Small intestine (tissue), 7 donors: ENCODE results near the gene KBTBD6. TPM values are rescaled to one million over a fixed set of nuclear protein-coding genes. Genes with fewer than 3 reads are reported as not detected.
"Not testable (repeated sequence)": the region's sequence is repeated elsewhere in the genome, so short reads cannot be mapped to it uniquely, and the experiment has no call there.

Source experiments
- DNase-seq, 2 donors: peaks; one replicate each; pipeline versions ENCODE4 v3.0.0 to v3.0.0-alpha.2; 2013
- FAIRE-seq: peaks from 2 replicates; lab custom pipeline; 2012; peaks lifted over from hg19 to GRCh38; lab: Jason Lieb, UNC
- H3K27ac ChIP-seq, 3 donors: one replicate each; pipeline ENCODE4 v1.5.1; 2013; ENCODE audit warnings: low read length in 2 of 3, mild to moderate bottlenecking in 2 of 3, control low read depth in 1 of 3, inconsistent platforms in 1 of 3, low read depth in 1 of 3, moderate library complexity in 1 of 3
- H3K27me3 ChIP-seq, 3 donors: one replicate each; pipeline ENCODE4 v1.6.1; 2013; ENCODE audit warnings: low read length in 3 of 3, inconsistent platforms in 1 of 3; ENCODE audit not compliant: control insufficient read depth in 3 of 3, insufficient read depth in 3 of 3
- H3K36me3 ChIP-seq, 3 donors: one replicate each; pipeline ENCODE4 v1.6.1; 2013; ENCODE audit warnings: low read length in 3 of 3, inconsistent platforms in 1 of 3, low read depth in 1 of 3, mild to moderate bottlenecking in 1 of 3, moderate library complexity in 1 of 3; ENCODE audit not compliant: control insufficient read depth in 3 of 3, insufficient read depth in 2 of 3
- H3K4me1 ChIP-seq, 3 donors: one replicate each; pipeline ENCODE4 v1.6.1; 2013; ENCODE audit warnings: low read length in 2 of 3, inconsistent platforms in 1 of 3, low read depth in 1 of 3, mild to moderate bottlenecking in 1 of 3, moderate library complexity in 1 of 3; ENCODE audit not compliant: control insufficient read depth in 3 of 3, insufficient read depth in 2 of 3
- H3K4me3 ChIP-seq, 3 donors: one replicate each; pipeline ENCODE4 v1.5.1; 2013; ENCODE audit warnings: low read length in 3 of 3, control low read depth in 1 of 3, inconsistent platforms in 1 of 3, low read depth in 1 of 3, mild to moderate bottlenecking in 1 of 3, moderate library complexity in 1 of 3
- H3K9me3 ChIP-seq, 2 donors: one replicate each; pipeline ENCODE4 v1.6.1; 2013; ENCODE audit warnings: low read depth in 1 of 2, low read length in 1 of 2; ENCODE audit not compliant: control insufficient read depth in 2 of 2, insufficient read depth in 1 of 2
- WGBS, 3 donors: extraction: QIAGEN DNeasy Blood & Tissue Kit; methylation state at CpG; one replicate each; pipeline ENCODE4 v1.1.7; 2013; 5-methylcytosine and 5-hydroxymethylcytosine counted together
- polyA plus RNA-seq, 4 donors: library from polyadenylated mRNA; stranded (reverse) in 3 of 4; unstranded in 1 of 4; fragments of 200-250 nt in 3 of 4; fragments of 120-200 nt in 1 of 4; gene quantifications; one replicate each; pipeline versions ENCODE4 v1.2.1 to v1.2.3, GENCODE V29; 2013
- donor health status: healthy with polysubstance abuse.
- donor health status: control.
- donor health status: control.
- donor health status: Bipolar disorder and iron deficiency.
- donor health status: healthy.

Gene KBTBD6
- polyA plus RNA-seq, 4 donors, result 0.81 to 9.1 (median 2.1) TPM

- DNase-seq, FAIRE-seq, H3K36me3 ChIP-seq, H3K4me1 ChIP-seq, H3K9me3 ChIP-seq, H3K4me3 ChIP-seq, H3K27ac ChIP-seq, H3K27me3 ChIP-seq: not testable (repeated sequence)
- WGBS, 3 donors, result 92 to 100% (median 95%) methylated on average over 2 of the region's 2 CpGs
Observed at GRCh38 chr13:41095681-41096080, 36.9 kb downstream of the KBTBD6 start.

GRCh38 chr13:41085961-41086585, 46.5 kb downstream of the KBTBD6 start:
- Histone ChIP-seq H3K9me3 (no peaks in the 10 kb centered on the region), H3K27ac (no peak overlapping the region), H3K4me1 (no peaks in the 10 kb centered on the region), H3K36me3 (peaks cover 0 to 10% (median 2%) of the 10 kb centered on the region in 3 donors), H3K4me3 (no peak overlapping the region), H3K27me3 (no peaks in the 10 kb centered on the region)
- FAIRE-seq (no peak), DNase-seq (no peak)
- WGBS, 3 donors, result 58 to 67% (median 61%) methylated on average over 2 of the region's 2 CpGs

- Histone ChIP-seq H3K27me3 (no peaks in the 10 kb centered on the region), H3K9me3 (peaks cover 0 to 2% of the 10 kb centered on the region in 2 donors), H3K4me1 (no peaks in the 10 kb centered on the region), H3K36me3 (peaks cover 4 to 33% (median 11%) of the 10 kb centered on the region in 3 donors), H3K27ac (no peak overlapping the region), H3K4me3 (no peak overlapping the region)
- FAIRE-seq, result no peak
- 97 to 99% (median 97%) methylated on average over 4 of the region's 4 CpGs for WGBS, 3 donors
- no peak for DNase-seq
Observed at GRCh38 chr13:41079725-41080124, 52.9 kb downstream of the KBTBD6 start.

Other genes starting within 250 kb of the KBTBD6 start
- gene ELF1, start 113.5 kb downstream of the KBTBD6 start, polyA plus RNA-seq, result 10 to 100 TPM; 34.3 to 91.3 (median 39.4) TPM
- 10 to 100 TPM in 3 of 4 donors, 1 to 10 TPM in 1; 9.1 to 17.9 (median 13.0) TPM for gene WBP4, start 71.3 kb downstream of the KBTBD6 start, polyA plus RNA-seq
- gene KBTBD7, start 61.8 kb upstream of the KBTBD6 start, polyA plus RNA-seq, result 10 to 100 TPM in 1 of 4 donors, 1 to 10 TPM in 3; 1.1 to 10.4 (median 3.0) TPM
- gene MTRF1, start 130.8 kb upstream of the KBTBD6 start, polyA plus RNA-seq, result 10 to 100 TPM in 3 of 4 donors, 1 to 10 TPM in 1; 10.0 to 14.9 (median 12.5) TPM
- gene NAA16, start 178.5 kb upstream of the KBTBD6 start, polyA plus RNA-seq, result 10 to 100 TPM in 1 of 4 donors, 1 to 10 TPM in 3; 5.1 to 20.8 (median 6.4) TPM